Coronary artery (tissue), 2 donors: ENCODE results near the gene GAN.
"Not testable (repeated sequence)": the region's sequence is repeated elsewhere in the genome, so short reads cannot be mapped to it uniquely, and the experiment has no call there.

Experiments
- DNase-seq: peaks from one replicate; pipeline ENCODE4 v3.0.0-alpha.2; 2017; ENCODE audit warnings: low spot score
- H3K27ac ChIP-seq, 2 donors: fragments of 200-600 bp; sonication (generic); one replicate each; pipeline ENCODE4 v1.5.1; 2016 to 2019
- H3K4me3 ChIP-seq: fragments of 200-600 bp; sonication (generic); 2 replicates; pipeline ENCODE4 v1.5.1; 2016; ENCODE audit warnings: mild to moderate bottlenecking, moderate library complexity
- TF ChIP-seq, protein P1 (sequence below): fragments of 200-600 bp; sonication (generic); IDR thresholded peaks from one replicate; pipeline ENCODE4 v1.5.1; 2019; ENCODE audit warnings: antibody characterized with exemption

Gene GAN

DNA sequence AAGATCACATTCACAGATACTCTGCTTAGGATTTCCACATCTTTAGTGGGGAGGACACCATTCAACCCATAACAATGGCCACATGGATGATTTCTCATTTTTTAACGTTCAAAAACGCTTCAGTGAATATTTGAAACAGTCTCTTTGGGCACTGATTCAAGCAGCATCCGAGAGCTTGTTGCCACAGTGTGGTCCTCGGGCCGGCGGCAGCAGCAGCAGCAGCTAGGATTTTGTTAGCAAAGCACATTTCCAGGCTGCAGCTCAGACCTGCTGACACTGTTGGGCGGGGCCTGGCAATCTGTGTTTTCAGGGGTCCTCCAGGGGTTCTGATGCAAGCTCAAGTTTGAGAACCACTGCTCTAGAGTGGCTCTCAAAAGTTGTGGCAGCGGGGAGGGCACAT, 102.0 kb downstream of the GAN start:
- Histone ChIP-seq H3K4me3 (no peak overlapping the region), H3K27ac (no peak overlapping the region)
- DNase-seq: no peak
- TF ChIP-seq, protein P1, sequence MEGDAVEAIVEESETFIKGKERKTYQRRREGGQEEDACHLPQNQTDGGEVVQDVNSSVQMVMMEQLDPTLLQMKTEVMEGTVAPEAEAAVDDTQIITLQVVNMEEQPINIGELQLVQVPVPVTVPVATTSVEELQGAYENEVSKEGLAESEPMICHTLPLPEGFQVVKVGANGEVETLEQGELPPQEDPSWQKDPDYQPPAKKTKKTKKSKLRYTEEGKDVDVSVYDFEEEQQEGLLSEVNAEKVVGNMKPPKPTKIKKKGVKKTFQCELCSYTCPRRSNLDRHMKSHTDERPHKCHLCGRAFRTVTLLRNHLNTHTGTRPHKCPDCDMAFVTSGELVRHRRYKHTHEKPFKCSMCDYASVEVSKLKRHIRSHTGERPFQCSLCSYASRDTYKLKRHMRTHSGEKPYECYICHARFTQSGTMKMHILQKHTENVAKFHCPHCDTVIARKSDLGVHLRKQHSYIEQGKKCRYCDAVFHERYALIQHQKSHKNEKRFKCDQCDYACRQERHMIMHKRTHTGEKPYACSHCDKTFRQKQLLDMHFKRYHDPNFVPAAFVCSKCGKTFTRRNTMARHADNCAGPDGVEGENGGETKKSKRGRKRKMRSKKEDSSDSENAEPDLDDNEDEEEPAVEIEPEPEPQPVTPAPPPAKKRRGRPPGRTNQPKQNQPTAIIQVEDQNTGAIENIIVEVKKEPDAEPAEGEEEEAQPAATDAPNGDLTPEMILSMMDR: no peak

DNA sequence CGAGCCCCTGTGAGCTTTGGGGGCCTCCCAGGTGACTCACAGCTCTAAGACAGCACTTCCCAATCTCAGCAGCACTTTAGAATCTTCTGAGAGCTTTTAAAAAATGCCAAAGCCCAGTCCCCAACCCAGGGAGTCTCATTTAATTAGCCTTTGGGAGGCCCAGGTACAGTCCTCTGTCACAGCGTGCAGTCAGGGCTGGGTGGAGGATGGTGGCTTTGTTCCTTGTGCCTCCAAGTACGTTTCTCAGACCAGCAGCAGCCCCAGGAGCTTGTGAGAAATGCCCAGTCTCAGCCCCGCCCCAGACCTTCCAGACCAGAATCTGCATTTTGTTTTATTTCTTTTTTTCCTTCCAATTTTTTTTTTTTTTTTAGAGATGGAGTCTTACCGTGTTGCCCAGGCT, 102.4 kb downstream of the GAN start:
- TF ChIP-seq, protein P1: no peak
- no peak for DNase-seq
- Histone ChIP-seq H3K4me3 (no peak overlapping the region), H3K27ac (no peak overlapping the region)

DNA sequence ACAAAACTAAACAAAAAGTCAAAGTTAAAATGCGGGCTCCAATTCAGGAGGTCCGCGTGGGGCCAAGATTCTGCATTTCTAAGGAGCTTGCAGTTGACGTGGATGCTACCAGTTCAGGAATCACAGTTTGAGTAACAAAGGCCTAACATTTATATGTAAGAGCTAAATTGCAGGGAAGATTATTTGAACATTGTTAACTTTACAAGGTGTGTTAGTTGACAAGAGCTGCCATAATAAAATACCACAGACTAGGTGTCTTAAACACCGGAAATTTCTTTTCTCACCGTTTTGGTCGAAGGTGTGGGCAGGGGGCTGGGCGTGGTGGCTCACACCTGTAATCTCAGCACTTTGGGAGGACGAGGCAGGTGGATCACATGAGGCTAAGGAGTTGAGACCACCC, 105.0 kb downstream of the GAN start:
- no peak for DNase-seq
- TF ChIP-seq, protein P1: no peak
- Histone ChIP-seq H3K4me3 (no peak overlapping the region), H3K27ac (no peak overlapping the region)

DNA sequence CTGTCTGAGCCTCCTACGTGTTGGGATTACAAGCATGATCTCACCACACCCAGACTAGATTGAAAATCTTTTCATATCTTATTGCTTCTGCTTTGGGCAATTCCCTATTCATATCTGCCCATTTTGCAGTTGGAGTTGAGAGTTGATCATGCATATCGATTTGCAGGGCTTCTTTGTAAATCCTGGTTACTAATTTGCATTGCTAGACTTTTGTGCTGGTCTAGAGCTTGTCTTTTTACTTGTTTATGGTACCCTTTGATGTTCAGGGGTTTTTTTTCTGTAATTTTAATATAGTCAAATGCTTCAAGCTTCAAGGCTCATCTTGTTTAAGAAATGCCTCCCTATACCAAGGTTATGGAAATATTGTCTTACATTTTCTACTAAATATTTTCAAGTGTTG, 106.4 kb downstream of the GAN start:
- Histone ChIP-seq H3K27ac (no peak overlapping the region), H3K4me3 (no peak overlapping the region)
- TF ChIP-seq, protein P1: no peak
- no peak for DNase-seq

DNA sequence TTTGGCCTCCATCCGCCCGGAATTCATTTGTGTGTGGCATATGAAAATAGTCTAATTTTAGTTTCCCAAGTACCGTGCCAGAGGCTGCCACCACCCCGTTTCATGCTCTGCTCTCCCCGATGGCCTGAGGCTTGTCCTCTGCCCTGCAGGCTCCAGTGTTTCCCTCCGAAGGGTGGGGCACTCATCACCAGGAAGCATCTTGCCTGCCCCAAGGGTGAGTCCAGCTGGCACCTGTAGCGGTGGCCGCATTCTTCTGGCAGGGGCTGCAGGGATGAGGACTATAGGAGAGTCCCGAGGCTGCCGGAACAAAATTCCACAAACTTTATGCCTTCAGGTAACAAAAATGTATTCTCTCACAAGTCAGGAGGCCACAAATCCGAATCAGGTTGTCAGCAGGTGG, 106.8 kb downstream of the GAN start:
- Histone ChIP-seq H3K4me3 (no peak overlapping the region), H3K27ac (no peak overlapping the region)
- no peak for DNase-seq
- TF ChIP-seq, protein P1: no peak

DNA sequence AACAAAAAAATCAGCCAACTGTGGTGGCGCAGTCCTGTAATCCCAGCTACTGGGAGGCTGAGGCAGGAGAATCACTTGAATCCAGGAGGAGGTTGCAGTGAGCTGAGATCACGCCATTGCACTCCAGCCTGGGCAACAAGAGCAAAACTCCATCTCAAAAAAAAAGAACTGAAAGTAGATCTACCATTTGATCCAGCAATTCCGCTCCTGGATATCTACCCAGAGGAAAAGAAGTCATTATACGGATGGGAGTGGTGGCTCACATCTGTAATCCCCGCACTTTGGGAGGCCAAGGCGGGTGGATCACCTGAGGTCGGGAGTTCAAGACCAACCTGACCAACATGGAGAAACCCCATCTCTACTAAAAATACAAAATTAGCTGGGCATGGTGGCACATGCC, 107.4 kb downstream of the GAN start:
- H3K4me3 ChIP-seq, DNase-seq, H3K27ac ChIP-seq: not testable (repeated sequence)

DNA sequence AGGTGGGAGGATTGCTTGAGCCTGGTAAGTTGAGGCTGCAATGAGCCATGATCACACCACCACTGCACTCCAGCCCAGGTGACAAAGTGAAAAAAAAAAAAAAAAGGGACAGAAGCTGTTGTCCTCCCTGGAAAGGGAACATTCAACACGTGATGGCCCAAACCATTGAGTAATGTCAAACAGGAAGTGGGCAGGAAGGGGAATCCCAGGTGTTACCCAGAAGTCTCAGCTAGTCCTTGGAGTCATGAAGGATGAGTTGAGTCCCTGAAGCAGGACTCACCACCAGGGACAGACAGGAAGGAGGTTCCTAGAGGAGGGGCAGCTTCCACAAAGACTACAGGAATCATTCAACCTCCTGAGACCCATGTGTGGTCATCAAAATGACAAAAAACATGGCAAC, 110.0 kb downstream of the GAN start:
- Histone ChIP-seq H3K4me3 (no peak overlapping the region), H3K27ac (no peak overlapping the region)
- TF ChIP-seq, protein P1: no peak
- no peak for DNase-seq

DNA sequence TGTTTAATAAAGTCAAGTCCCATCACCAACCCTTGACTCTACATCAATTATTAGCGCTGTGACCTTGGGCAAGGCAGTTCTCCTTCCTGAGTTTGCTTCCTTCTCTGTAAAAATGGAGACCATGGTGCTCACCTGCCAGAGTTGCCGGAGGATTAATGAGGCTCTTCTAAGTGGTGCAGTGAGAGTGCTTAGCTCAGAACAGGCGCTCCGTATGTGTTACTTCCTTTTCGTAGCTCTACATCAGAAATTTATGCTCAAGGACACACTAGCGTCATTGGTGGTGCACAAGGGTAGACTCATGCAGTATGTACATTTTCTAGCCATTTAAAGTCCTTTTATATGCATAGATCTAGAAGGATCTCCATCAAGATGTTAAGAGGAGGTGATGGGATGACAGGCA, 112.5 kb downstream of the GAN start:
- no peak for DNase-seq
- no peak overlapping the region for H3K27ac ChIP-seq
- no peak overlapping the region for H3K4me3 ChIP-seq
- TF ChIP-seq, protein P1: no peak
